HL-60/S4 treated with phorbol 12-myristate 13-acetate at 8.2 ng/mL for 4 days and 3 days (cell line): Measurements from ENCODE around the gene KCNMA1.

Source experiments
- in situ Hi-C: fragments of 300-500 bp; cut with MboI; formaldehyde crosslinking; loops from 2 replicates; pipeline ENCODE4 v1.15.0; 2022; ENCODE audit warnings: low sequenced_read_pairs

The KCNMA1 gene

DNA sequence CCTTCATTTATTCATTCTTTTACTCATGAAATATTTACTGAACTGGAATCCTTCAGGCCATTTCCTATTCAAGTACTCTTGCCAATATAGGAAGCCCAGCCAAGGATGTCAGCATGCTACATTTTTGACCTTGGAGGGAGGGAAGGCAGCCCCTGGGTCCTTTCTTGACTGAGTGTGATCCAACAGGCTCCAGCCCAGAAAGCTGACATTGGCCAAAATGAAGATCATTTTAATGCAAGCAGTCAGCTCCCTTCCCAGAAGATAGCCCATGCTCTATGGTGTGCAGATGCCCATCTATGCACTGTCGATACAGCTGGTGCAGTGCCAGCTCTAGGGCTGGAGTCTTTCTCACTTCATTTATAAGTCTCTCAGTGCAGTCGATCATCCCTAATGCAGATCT is 646.0 kb downstream of the KCNMA1 start:
- in situ Hi-C loops = no loop called here

DNA sequence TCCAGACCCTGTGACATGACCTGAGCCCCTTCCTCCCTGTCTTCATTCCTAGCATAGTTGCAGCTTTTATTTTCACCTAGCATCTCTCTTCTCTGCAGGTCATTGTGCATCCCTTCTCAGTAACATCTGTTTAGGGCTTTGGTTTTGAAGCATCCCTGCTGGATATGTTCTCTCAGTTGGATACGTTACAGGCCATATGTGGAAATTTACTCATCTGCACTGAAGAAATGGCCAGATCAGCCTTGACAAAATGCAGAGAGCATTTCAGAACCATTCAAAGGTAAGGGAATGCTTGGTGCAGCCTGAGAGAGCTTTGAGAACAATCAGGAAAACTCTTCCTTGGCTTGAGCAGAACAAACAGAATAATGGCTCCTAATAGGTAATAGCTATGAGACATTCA is 647.0 kb downstream of the KCNMA1 start:
- in situ Hi-C loops = no loop called here

DNA sequence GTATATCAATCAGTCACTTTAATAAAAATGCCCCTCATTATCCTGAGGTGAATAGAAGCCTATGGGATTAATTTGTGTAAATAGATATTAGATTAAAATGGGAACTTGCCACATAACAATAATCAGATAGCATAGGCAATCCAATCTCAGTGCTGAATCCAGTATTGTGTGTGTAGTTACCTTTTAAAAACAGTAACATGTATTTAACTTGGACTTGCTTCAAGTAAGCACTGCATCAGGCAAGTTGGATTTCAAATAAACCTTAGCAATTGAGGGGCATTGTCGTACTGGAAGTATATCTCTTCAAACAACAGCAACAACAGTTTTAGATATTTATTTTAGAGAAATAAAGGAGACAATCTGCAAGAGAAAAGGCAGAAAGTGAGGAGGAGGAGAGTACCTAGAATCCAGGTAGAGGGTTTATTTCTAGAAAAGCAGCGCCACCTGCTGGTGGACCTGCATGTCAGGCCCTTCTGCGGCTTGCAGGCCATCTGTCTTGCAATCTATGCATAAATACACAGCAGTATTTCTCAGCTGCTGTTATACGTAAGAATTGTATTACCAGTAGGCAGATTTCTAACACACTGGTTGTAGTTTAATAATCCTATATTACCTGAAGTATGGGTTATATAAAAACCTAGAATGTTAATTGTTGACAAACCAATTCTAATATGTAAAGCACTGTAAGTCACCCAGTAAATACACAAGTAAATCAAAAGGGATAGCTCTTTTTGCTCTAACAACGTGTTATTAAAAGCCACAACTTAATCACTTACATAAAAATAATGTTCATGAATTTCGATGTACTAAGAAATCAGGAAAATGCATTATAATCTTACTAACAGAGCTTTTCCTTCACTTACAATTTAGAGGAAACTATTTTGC is 652.8 kb downstream of the KCNMA1 start:
- in situ Hi-C loops = no loop called here

DNA sequence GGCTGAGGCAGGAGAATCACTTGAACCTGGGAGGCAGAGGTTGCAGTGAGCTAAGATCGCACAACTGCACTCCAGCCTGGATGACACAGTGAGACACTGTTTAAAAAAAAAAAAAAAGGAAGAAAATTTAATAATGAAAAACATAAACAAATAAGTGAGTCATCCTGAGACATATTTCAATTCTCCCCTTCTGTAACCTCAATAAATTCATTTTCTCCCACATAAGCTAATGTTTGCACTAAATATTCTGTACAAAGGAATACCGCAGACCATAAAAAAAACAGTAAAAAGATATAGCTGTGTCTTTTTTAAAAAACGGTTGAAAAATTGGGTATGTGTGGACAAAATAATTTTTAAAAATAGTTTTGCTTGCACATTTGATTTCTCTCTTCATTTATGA is 654.0 kb downstream of the KCNMA1 start:
- in situ Hi-C loops = no loop called here

DNA sequence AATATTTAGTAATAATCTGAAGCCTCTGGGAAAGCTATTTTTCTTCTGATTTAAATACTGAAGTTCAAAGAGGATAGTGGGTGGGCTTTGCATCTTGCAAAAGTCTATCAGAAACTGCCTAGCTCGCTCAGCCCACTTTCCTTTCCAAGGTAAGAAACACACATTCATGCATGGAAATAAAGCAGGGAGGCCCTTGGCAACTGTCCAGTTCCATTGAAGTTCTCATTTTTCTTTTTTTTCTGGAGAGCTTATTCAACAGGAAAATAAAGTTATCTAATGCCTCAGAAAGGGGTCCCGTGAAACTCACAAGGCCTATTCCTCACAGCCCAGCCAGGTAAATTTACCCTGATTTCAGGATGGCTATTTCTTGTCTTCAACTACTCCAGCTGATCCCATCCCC is 654.9 kb downstream of the KCNMA1 start:
- in situ Hi-C loops = no loop called here

DNA sequence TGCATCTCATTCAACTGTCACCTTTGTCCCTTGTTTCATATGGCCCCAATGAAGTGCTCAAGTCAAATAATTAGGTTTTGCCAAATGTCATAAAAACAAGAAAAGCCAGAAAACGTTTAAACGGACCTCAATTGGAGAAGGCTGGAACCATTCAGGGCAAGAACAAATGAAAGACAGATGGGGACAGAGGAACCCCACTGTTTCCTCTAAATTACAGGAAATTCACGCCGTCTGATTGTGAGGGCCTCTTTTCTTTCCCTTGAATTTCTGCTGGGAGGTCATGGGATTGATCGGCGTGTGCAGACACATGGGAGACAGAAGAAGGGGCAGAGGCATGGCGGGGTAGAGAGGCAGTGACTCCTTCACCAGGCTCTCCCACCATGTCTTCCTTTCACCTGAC is 656.4 kb downstream of the KCNMA1 start:
- in situ Hi-C loops = no loop called here

DNA sequence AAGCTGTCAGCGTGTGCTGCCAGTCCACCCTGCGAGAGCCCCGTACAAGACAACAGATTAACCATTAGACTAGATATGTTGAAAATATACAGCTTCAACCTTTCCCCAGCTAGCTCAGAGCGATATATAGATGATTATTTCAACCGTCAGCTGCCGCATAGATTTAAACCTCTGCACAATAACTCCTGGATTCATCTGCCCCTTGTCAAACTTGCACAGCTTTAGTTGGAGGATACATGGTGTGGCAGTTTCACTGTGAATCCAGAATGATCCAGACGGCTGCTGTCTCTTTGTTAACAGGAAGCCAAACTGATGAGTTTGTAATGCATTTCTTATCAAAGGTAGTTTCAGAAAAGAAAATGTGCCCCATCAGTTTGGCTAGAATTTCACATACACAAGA is 659.7 kb downstream of the KCNMA1 start:
- in situ Hi-C loops = no loop called here

DNA sequence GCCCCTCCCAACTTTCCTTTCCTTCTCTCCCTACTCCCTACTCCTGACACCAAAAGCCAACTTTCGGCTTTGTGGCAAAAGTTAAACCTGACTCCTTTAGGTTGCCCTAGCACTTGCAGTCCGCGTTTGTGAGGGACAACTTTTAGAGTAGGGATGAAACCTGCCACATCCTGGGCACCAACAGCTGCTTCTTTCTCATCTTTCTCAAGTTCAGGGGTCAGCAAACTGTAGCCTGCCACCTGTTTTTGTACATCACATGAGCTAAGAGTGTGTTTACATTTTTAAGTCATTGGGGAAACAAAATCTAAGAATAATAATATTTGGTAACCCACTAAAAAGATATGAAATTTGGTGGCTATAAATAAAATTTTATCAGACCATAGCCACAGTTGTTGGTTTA is 660.6 kb downstream of the KCNMA1 start:
- in situ Hi-C loops = no loop called here

DNA sequence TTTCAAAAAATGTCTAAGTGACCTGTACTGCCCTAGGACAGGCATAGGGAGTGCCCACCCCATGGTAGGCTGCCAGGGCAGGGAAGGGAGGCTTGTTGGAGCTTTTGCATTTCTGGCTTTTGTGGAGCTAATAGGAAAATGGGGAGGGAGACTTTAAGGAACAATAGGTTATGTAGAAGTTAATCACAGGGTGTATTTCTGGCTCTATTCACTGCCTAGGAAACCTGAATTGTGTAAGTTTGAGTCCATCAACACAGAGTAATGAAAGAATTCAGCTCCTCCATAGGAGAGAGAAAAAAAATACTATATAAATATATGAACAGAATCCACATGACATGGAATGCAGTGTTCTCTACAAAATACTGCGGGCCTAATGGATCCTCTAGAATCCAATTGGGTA is 661.5 kb downstream of the KCNMA1 start:
- in situ Hi-C loops = no loop called here

DNA sequence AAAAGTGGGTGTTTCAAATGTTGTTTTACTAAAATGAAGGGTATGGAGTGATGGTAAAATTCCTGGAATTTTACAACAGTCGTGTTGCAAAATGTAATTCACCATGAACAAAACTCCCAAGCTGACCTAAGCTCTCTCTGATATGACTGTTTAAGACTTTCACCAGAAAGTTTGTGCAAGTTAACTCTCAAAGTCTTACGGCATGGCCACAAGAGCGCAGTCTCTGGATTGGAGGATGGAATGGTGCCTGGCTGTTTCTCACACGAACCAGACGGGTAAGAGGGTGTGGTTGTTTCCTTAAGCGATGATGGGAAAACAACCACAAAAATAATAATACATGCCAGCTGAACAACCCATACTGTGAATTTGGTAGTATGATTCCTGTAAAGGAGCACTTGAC is 662.5 kb downstream of the KCNMA1 start:
- in situ Hi-C loops = no loop called here

DNA sequence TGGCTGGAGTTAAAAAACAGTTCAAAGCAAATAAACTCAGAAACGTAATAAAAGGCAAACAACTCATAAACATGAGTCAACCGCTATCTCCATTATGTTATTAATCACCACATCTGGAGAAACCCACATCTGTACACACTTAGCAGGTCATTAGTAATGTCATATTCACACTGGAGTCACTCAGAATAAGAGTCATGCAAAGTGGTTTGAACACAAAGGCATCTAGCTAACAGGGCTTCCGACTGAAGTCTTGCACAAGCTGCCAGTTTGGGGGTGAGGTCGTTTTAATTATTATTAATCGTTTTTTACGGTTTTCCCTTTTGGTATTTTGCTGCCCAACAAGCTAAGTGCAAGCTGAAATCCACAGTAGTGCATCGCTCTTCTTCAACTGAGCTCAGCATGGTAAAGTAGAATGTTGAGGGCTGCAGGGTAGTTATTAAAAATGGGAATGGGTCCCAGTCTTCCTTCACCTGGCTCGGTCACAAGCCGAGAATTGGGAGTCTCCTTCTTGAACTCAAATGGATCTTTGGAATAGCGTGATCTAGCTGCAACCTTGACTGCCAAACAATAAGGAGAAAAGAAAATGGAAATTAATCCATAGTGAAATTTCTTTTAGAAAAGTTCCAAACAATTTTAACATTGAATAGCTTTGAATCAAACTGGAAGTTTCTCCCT is 663.5 kb downstream of the KCNMA1 start:
- in situ Hi-C loops = no loop called here

DNA sequence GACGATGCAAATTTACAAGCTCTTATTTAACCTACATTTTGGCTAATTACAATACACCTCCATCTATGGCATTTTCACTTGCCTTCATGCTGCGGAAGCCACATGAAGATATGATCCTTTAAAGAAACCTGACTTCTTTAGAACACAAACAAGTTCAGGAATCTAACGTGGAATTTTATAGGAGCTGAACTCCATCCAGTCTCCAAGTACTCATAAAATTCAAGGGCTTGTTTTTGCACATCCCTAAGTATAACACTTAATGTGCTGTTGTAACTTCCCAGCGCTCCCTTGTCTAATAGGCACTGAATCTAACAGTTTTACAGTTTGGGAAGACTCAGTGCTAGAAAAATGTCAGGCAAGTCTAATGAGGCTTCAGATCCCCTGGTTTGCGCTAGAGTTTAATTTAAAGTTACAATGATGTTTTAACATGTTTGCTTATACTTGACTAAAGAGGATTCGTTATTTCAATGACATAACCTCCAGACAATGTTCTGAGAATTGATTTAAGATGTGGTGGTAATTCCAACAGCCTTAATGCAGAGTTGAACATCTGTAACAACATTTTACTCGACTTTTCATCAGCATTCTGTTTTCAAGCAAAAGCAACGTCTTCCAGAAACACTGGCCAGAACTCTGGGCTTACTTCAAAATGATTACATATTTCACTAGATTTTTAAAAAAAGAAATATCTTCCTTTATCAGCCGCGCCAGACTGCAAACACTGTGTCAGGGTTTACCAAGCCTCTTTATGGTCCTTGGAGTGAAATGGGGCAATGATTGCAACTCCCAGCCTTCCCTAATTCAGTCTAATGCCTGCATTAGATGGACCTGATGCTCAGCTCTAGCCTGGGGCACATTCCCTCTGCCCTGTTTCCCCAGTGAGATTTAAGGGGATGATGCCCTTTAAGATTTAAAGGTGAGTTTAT is 664.3 kb downstream of the KCNMA1 start:
- in situ Hi-C loops = no loop called here

DNA sequence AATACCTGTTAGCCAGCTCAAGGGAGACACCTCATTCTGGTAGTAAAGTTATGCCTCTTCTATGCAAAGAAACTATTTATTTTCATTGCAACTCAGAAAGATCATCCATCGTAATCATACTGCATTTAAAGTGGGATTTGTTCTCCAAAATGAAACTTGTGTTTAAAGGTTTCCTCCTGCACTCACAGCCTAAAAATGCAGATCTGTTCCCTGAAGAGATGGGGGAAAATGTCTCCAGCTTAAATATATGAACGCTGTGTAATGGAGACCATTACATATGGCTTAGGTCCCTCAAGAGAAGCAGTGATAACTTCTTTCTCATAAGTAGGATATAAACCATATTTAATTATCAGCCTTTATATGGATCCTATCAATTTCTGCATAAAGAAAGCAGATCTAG is 665.1 kb downstream of the KCNMA1 start:
- in situ Hi-C loops = no loop called here

DNA sequence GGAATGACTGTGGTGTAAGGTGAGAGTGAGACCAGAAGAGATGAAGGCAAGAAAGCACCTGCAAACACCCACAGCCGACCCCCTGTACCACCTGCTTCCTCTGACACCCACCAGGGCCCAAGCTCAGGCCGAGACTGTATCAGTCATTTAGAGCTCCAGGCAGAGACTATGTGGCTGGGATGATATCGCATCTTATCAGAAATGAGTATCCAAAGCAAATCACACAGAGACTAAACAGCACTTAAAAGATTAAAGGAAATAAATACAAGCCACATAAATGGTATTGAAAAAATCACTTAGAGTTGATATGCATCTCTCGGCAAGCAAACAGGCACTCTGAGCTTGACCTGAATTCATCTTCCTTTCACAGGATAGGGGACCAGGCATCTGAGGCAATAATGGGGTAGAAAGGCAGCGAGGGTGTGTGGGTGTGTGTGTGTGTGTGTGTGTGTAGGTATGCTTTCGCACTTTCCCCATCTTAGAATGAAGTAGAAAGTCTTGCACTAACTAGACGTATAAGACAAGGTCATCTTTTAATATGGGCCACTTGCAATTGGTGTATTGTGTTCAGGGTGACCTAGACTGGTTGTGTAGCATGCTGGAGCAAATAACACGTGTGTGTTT is 665.9 kb downstream of the KCNMA1 start:
- in situ Hi-C loops = no loop called here

DNA sequence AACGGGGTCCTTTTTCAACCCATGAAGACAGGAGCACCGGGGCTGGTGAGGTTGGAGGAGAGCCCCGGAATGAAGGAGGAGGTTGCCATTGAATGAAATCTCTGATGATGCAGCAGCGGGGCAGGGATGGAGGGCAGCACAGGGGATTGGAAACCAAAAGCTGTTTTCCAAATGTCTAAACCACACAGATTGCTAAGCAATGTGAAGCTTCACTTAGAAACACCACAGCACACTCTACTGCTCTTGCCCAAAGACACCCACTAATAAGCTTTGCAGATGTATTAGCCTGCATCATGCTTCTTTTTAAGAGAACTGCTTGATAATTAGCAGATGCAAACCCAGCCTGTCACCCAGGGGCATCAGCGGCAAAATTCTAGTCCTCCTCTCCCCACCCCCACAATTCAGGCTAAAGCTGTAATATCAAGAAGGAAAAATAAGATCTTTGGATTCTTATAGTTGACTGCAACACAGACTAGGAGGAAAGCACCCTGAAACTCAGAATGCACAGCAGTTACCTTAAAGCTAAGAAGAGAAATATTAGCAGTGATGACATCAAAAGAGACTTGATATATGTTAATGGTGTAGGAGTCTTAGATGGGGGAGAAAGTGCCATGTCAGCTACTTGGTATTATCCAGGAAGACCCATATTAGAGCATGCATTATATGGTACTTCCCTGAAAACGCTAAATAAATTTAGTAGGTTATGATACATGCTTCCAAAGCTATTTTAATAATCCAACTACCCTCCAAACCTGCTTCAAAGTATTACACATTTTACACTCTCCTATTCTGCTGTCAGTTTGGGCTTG is 666.7 kb downstream of the KCNMA1 start:
- in situ Hi-C loops = no loop called here

DNA sequence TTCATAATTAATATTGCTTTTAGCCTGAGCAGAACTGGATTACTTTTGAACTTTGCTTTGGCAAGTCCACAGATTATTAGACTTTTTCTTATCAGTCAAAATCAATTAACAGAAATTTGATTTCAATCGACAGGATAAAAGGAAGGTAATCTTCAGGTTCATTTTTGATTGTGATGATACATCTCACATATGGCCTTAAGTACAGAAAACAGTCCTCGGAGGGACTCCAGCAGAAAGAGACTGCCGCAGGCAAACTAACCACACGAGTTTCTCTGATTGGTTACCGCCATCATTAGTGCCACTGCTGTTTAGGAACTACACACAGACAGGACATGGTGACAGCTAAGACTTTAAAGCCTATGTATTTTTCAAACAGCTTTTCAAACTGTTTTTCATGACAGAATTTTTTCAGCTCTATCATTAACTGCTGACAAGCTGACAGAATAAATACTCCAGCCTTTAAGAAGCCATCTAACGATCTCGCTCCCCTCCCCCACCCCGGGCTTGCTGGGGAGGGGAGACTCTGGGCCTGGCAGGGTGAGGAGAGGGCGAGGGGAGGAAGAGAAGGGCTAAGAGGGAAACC is 668.2 kb downstream of the KCNMA1 start:
- in situ Hi-C loops = no loop called here

DNA sequence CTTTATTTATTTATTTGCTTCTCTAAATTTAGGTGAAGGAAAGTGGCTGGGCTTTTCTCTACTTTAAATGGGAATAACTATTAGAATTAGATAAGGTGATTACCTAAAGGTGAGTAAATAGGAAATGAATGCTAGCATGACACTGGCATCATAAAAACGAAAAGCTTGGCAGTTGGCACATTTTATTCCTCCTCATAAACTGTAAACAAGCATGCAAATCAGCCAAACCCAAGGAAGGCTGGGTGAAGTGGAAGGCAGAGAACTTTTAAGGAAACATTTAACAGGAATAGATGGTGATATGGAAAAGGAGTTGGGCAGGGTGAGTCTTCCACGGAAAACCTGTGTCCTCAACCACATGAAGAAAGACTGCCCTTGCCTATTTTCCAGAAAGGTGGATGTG is 669.1 kb downstream of the KCNMA1 start:
- in situ Hi-C loops = no loop called here

DNA sequence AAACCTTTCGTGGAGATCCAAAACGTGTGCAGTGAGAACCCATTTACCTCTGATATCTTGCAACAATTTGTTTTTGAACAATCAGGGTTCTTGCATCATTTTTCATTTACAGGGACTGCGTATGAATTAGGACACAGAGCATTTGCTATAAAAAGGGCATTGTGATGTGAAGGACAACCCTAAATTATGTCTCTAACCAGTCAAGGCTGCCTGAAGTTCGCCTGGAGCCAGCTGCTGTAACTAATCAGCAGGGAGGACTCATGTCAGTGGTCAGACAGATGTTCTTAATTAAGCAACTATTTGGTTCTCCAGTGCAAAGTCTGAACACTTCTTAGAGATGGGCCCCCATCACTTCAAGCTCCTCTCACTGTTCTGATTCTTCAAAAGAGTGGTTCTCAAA is 674.8 kb downstream of the KCNMA1 start:
- in situ Hi-C loops = no loop called here

DNA sequence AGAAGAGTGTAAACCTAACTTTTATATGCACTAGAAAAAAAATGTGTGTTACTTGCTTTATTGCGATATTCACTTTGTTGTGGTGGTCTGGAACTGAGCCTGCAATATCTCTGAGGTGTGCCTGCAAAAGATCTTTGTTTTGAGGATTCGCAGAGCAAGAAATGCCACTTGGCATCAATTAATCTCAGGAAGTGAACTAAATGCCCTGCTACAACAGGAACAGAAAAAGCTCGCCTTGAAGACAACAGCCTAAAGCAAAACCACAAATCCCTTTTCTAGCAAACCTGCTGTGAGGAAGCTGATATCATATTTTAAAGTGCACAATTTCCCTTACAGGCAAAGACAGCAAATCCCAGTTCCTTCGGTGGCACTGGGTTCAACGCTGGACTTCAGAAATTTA is 675.8 kb downstream of the KCNMA1 start:
- in situ Hi-C loops = no loop called here

DNA sequence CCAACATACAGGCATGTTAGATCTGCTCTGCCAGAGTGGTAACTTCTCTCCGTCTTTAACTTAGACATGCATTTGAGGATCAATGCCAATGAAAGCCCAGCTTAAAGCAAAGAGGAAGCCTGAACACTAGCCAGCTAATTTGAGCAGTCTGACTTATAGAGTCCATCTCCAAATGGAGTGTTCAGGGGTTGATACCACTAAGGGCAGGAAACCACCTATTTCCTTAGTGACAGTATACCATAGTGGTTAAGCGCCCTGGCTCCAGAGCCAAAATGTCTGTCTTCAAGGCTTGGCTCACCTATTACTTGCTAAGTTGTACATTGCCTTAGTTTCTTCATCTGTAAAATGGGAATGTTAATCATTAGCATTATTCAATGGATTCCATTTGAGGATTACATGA is 678.5 kb downstream of the KCNMA1 start:
- in situ Hi-C loops = no loop called here
